T-helper 1 cell treated with Interleukin-12 subunit alpha and Interleukin-12 subunit beta and Interleukin-4 antibody, amounts not matched to agents 30 ng/mL and 1 ng/mL, for 36 hours (primary cell): ENCODE results near the gene MKNK2. TPM values are rescaled to one million over a fixed set of nuclear protein-coding genes. Genes with fewer than 3 reads are reported as not detected.

Source experiments
- intact Hi-C: fragments of 100-400 bp; cut with micrococcal nuclease; formaldehyde crosslinking; loops from one replicate; pipeline ENCODE4 v1.15.1; 2024
- total RNA-seq: library from RNA; stranded (reverse); gene quantifications from 2 replicates; pipeline ENCODE4 v1.2.3, GENCODE V29; 2022

The MKNK2 gene
- total RNA-seq, 1 donor from 2014 or later, result 205 TPM

DNA sequence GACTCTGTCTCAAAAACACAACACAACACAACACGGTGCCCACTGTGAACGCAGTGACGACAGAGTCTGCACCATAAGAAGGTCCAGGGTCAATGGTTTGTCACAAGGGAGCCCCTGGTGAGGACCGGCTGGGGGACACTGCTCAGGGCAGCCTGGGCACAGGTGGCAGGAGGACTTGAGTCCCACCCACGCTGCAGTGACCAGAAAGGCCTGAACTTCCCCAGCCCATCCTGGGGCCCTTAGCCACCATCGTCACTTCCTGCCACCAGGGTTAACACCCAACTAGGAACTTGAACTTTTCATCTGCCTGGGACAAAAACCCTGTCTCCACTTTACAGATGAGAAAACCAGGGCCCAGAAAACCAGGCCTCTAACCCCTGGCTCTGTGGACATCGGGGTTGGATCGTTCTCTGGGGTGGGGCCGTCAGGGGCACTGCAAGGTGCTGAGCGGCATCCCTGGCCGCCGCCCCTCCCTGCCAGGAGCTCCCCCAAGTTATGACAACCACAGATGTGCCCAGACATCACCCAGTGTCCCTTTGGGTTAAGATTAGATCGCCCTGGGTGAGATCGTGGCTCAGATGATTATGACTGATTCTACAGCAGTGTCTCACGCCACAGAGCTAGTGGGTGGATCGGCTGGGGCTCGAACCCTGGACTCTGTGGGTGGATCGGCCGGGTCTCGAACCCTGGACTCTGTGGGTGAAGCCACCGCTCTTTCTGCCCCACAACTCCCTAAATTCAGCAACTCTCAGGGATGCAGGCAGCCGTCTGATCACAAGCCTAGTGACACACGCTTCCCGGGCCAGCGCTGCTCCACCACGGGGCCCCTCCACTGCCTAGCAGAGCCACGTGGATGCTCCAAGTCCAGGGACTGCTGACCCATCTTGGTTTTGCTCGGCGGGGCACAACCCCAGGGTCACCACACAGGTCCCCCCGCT lies 31.1 kb upstream of the MKNK2 start:
- intact Hi-C loops, result loop anchor here (1.0 to 5.0 kb wide), 4 partner anchors 31 to 220 kb away; partner anchors contain the start of genes KLF16 and MKNK2

DNA sequence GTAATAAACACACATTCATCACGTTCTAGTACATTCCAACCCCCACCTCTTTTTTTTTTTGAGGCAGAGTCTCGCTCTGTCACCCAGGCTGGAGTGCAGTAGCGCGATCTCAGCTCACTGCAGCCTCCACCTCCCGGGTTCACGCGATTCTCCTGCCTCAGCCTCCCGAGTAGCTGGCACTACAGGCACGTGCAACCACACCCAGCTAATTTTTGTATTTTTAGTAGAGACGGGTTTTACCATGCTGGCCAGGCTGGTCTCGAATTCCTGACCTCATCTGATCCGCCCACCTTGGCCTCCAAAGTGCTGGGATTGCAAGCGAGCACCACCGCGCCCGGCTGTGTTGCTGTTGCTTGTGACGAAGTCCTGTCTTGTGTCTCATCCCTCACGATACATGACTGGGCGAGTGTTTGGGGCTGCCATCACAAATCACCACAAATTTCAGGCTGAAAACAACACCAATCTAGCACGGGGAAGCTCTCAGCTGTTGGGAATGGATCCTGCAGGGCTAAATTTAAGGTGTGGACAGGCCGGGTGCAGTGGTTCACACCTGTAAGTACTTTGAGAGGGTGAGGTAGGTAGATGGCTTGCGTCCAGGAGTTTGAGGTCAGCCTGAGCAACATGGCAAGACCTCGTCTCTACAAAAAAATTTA lies 29.4 kb upstream of the MKNK2 start:
- intact Hi-C loops, result loop anchor here (5.0 kb wide), 2 partner anchors 153 to 218 kb away; partner anchors contain the start of gene KLF16

DNA sequence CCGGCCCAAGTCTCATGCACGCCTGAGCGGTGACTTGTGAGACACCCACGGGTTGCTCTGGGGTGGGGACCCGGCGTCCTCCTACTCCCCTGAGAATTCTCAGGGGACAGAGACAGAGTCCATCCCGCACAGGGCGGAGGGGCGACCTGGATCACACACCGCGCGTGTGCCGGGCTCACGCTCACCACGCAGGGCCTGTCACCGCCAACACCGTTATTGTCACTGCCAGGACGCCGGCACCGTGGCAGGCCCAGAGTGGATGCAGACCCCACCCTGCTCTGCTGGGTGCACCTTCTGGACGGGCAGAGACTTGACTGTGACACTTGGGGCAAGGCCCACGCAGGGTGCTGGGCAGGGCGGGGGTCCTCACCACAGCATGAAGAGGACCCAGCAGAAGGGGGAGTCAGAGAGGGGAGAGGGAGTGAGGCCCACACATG lies 28.8 kb upstream of the MKNK2 start:
- intact Hi-C loops, result loop anchor here (5.0 kb wide), 2 partner anchors 153 to 218 kb away; partner anchors contain the start of gene KLF16

DNA sequence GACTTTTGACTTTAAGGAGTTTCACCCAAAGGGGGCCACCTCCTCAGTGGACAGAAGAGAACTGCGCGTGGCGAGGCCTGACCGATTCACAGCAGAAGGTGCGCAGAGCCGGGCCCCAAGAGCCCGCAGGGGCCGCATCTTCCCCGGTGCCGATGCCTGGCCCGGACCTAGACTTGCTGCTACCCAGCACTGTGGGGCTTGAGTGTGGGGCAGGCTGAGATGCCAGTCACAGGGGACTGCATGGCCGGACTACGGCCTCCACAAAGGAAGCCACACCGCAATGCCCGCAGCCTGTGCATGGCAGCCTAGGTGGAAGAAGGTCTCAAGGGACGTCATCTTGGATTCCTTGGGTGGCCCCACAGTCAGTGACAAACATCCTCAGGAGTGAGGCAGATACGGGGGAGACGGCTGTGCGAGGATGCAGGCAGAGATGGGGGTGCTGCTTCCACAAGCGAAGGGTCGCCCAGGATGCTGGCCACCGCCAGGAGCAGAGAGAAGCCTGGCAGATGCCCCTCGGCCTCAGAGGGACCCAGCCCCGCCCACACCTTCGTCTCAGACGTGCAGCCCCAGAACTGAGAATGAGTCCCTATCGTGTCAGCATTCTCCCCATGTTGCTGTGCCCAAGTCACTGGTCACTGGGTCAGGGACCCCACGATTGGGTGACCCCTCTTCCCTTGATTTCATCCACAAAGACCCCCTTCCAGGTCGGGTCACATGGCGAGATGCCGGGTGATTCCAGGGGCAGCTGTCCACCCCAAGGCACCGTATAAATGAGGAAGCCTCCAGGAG lies 28.2 kb upstream of the MKNK2 start:
- intact Hi-C loops, result no loop called here

DNA sequence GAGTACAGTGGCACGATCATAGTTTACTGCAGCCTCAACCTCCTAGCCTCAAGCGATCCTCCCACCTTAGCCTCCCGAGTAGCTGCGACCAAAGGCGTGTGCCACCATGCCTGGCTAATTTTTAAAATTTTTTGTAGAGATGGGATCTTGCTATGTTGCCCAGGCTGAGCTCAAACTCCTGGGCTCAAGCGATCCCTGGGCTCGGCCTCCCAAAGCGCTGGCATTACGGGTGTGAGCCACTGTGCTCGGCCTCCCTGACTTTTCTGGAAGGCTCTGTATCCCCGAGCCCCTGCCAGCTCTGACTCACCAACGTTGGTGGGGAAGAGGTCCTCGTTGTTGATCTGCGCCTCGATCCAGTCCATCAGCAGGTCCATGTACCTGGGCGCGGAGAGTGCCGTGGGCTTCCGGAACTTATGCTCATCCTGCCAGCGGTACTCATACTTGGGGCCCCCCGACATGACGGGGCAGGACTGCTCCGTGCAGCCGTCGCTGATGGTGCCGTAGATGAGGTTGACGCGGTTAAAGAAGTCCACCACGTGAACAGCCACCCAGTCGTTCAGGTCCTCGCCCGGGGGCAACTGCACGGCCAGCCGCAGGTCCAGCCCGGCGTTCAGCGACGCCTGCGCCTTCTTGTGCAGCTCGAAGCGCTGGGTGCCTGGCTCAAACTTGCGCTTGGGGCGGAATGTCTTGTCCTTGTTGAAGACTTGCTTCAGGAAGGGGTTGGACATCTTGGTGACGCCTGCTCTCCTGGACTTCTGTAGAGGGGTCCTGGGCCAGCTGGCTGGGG lies 27.0 kb upstream of the MKNK2 start:
- intact Hi-C loops, result no loop called here

DNA sequence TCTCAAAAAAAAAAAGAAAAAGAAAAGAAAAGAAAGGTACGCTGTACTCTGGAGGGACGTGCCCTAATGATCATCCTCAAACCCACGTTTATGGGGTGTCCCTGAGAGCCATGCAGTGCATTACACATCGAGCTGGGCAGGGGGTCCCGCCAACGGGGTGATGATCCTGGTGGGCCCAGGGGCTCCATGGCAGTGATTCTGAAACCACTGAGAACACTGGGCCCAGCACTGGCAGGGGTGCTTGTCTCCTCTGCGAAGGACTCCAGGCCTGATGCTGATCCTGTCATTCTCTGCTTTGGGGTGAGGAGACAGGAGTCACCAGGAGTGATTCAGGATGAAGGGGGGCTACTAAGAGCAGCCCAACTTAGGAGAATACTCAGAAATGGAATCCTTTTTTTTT lies 26.4 kb upstream of the MKNK2 start:
- intact Hi-C loops, result no loop called here

DNA sequence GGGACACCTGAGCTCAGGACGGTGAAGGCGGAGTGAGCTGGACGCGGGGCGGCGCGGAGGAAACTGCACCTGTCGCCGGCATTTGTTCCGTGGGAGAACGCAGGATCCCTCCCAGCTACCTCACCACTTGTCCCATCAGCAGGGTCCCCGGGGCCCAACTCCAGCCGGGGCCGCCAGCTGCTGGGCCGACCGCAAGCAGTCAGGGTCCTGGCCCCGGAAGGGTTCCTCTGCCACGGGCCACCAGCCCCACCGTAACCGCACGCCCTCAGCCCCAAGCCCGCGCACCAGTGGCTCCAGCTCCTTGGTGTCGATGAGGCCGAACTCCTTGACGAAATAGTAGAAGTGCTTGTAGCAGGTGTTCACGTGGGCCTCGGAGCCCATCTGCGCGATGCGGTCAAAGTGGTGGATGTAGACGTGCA lies 25.5 kb upstream of the MKNK2 start:
- intact Hi-C loops, result no loop called here

DNA sequence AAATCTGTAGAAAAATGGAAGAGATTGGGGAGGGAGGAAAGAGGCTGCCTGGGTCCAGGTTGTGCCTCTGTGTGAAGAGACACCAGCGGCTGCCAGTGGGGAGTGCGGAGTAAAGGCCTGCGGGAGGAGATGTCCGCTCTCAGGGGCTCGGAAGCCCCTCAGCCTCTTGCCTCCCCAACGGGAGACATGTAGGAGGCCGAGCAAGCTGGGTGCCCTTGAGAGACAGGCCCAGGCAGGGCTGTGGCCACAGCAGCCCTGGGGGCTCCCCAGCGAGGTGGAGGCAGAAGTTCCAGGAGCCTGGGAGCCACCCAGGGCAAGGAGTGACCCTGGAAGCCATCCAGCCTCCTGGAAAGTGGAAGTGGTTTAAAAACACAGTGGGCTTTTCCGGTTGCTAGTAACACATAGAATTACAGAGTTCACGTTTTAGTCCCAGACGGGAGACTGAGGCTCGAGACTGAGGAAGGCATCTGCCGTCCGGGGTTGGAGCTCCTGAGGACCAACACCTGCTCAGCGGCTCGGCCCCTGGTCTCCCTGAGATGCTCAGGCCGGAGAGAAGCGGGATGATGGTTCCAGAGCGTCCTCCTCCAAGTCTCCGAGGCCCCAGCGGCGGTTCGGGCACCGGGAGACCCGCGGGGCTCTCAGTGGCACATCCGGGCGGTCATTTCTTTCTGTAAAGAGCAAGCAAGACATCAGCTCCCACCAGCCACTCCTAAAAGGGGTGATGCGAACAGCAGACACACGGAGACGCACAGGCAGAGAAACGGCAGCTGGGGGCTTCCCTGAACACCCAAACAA lies 21.9 kb upstream of the MKNK2 start:
- intact Hi-C loops, result no loop called here

DNA sequence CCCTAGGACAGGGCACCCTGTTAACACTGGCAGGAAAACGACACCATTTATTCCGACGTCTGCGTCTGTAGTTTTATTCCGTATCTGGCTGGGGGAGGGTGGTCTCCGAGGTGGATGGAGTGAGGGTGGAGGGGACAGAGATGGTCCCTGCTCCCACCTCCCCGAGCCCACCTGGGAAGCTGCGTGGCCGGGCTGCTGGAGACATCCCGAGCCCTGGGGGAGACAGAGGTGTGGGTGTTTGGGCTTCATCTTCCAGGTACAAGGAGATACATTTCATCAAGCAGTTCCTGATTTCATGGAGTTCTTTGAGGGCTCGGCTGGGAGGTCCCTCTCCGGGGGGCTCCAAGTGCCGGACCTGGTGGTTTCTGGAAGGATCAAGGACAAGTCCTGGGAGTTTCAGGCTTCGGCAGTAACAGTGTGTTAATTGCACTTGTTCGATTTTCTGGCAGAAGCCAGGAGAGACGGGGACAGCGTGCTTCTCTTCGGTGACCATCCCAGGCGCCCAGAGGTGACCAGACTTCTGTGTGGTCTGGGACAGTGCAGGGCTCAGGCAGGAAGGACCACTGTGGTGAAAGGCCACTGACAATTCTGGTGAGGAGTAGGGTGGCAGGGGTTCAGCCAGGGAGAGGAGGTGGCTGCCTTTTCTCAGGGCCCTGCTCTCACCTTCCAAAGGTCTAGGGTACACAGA lies 20.1 kb upstream of the MKNK2 start:
- intact Hi-C loops, result no loop called here

DNA sequence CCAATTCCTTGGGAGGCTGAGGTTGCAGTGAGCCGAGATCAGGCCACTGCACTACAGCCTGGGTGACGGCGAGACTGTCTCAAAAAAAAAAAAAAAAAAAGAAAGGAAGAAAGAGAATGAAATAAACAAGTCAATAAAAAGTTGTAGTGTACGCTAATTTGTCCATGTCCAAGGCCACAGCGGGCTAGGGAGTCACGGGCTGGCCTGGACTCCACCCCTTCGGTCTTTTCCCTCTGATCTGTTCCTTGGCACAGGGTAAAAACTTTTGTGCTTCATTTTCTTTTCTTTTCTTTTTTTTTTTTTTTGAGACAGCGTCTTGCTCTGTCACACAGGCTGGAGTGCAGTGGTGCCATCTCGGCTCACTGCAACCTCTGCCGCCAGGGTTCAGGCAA lies 19.4 kb upstream of the MKNK2 start:
- intact Hi-C loops, result no loop called here

DNA sequence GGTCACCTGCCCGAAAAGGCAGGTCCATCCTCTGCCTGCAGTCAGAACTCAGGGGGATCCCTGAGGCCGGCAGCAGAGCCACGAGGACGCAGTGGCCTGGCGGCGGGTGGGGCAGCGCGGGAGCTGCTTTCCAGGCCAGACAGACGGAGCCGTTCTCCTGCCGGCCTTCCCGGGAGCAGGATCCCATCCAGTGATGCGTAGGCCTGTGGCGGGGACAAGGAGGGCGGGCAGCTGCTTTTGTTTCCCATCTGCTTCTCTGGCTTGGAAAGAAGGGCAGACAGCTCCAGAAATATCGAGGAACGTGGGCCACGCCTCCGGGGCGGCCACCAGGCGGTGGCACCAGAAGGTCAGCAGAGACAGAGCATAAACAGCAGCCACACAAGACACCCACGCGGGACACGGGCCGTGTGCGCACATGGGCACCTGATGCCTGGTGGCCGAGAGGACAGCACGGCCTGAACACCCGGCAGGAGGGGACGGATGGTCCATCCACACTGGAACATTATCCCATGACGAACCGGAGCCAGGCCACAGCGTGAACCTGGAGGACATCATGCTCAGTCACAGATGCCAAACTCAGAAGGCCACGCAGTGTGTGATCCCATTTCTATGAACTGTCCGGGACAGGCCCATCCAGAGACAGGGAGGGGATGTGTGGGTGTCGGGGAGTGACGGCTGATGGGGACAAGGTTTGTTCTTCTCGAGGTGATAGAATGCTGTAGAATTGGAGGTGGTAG lies 13.9 kb upstream of the MKNK2 start:
- intact Hi-C loops, result no loop called here

DNA sequence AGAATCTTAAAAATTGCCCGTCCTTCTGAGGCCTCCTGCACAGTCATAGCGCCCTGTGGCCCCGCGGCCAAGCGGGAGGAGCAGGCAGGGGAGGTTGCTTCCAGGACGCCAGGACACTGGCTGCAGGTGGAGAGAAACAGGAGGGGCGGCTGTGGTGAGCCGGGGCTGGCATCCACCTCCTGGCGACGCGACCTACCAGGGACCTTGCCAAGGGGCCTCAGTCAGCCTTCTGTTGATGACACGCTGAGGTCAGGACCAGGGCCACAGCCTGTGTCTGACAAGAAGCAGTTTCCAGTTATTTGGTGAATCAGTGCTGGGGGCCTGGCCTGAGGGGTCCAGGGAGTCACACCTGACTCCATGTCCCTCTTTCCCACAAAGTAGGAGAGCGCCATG lies 13.3 kb upstream of the MKNK2 start:
- intact Hi-C loops, result no loop called here

DNA sequence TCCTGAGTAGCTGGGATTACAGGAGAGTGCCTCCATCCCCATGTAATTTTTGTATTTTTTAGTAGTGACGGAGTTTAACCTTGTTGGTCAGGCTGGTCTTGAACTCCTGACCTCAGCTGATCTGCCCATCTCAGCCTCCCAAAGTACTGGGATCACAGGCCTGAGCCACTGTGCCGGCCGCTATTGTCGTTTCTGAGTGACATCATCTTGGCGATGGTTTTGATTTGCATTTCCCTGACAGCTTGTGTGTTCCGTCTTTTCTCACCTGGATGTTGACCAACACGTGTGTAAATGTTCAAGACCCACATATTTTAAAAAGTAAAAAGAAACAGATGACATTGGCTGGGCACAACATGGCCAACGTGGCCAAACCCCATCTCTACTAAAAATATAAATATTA lies 12.8 kb upstream of the MKNK2 start:
- intact Hi-C loops, result no loop called here

DNA sequence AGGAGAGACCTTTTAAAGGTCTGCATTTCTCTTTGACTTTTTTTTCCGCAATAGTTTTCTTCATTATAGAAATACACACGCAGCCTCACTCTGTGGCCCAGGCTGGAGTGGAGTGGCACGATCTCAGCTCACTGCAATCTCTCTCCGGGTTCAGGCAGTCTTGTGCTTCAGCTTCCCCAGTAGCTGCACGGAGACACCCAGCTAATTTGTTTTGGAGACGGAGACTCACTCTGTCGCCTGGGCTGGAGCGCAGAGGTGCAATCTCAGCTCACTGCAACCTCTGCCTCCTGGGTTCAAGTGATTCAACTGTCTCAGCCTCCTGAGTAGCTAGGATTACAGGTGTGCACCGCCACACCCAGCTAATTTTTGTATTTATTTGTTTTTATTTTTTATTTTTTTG lies 11.7 kb upstream of the MKNK2 start:
- intact Hi-C loops, result no loop called here

DNA sequence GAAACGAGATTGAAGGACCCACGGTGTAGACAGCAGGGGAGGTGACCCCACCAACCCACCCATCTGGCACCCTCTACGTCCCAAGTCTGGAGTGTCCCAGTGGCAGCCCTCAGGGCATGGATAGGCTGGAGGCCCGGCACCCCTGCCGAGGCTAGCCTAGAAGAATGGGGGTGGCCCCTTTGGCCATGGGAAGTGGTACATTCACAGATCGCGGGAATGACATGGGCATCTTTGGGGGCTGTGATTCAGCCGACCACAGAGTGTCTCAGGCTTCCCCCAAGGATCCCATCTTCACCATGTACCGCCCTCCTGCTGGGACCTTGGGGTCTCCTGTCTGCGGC lies 11.3 kb upstream of the MKNK2 start:
- intact Hi-C loops, result no loop called here

DNA sequence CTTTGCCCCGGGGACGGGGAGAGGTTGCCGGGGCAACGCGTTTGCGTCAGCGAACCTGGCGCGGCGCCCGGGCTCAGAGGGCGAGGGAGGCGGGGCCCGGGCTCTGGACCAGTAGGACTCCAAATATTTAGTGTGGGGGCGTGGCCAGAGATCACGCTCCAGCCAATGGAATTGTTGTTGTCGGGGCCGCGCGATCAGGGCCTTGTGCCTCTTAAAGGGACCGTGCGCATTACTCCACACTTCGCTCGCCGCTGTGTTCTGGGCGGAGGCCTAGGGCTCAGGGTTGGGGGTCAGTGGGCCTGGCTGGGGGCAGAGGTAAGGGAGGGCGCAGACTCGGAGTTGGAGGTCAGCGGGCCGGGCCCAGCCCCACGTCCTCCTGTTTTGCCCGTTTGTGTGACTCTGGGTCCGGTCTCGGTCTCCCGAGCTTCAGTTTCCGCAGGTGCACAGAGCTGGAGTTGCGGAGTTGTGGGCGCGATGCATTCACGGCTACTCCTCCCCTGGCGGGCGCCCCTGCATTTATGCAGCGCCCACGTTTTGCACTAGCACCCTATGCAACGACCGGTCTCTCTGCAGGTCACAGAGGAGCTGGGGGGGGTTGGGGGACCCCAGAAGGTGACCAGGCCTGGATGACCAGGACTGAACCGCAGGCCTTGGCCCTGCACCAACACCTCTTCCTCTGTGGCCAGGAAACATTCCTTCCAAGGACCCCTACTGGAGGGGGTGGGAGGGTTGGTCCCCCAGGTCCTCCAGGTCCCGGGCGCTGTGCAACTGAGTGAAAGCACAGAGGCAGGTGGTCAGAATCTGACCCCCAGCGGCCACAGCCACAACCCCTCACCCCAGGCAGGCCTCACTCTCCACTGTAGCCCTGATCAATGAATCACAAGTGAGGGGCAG lies 10.7 kb upstream of the MKNK2 start:
- intact Hi-C loops, result loop anchor here (1.0 to 2.0 kb wide), 5 partner anchors 10 to 43 kb away; partner anchors contain the start of genes IZUMO4, MKNK2 and MOB3A

DNA sequence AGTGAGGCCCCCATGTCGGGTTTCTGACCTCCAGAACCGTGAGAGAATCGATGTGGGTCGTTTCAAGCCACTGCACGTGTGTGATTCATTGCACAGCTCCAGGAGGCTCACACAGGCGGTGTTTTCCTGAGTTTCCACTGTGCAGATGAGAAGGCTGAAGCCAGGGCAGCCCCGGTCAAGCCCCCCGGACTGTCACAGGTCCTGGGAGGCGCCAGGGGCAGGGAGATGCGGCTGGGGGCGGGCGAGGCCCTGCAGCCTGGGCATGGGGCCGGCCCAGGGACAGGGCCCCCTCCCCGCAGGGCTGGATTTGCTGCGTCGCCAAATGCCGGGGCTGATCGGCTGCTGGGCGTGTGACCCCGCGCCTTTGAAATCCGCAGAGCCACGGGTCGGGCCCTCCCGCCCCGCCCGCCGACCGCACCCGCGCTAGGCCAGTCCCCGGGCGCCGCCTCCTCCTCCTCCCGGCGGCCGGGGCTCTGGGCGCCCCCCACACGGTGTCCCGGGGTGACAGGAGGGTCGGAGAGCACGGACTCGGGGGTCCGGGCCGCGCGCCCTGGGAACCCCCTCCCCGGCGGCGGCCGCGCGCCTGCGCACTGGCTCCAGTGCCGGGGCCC lies 9.9 kb upstream of the MKNK2 start:
- intact Hi-C loops, result loop anchor here (1.0 to 2.0 kb wide), 5 partner anchors 10 to 42 kb away; partner anchors contain the start of genes IZUMO4, MKNK2 and MOB3A
